Kidney (tissue), 14 donors: Measurements from ENCODE around the gene CCT8. TPM values are rescaled to one million over a fixed set of nuclear protein-coding genes. Genes with fewer than 3 reads are reported as not detected.
"Not testable (repeated sequence)": the region's sequence is repeated elsewhere in the genome, so short reads cannot be mapped to it uniquely, and the experiment has no call there.

Experiments
- DNase-seq, 5 donors: peaks; one replicate each; pipeline ENCODE4 v3.0.0-alpha.2; 2013 to 2020
- FAIRE-seq: peaks from 2 replicates; lab custom pipeline; 2012; peaks lifted over from hg19 to GRCh38; lab: Jason Lieb, UNC
- H3K27ac ChIP-seq, 2 donors: one replicate each; pipeline ENCODE4 v1.7.0; 2013; ENCODE audit warnings: low read depth in 2 of 2, low read length in 2 of 2, inconsistent platforms in 1 of 2
- H3K27me3 ChIP-seq: one replicate; pipeline ENCODE4 v1.7.1; 2013; ENCODE audit warnings: low read length, inconsistent platforms; ENCODE audit not compliant: control insufficient read depth, insufficient read depth
- H3K36me3 ChIP-seq, 3 donors: one replicate each; pipeline versions ENCODE4 v1.7.0 to v1.7.1; 2013; ENCODE audit warnings: low read length in 3 of 3, control low read depth in 1 of 3, inconsistent platforms in 1 of 3; ENCODE audit not compliant: insufficient read depth in 3 of 3, control insufficient read depth in 2 of 3
- H3K4me1 ChIP-seq, 3 donors: one replicate each; pipeline versions ENCODE4 v1.7.0 to v1.7.1; 2013; ENCODE audit warnings: low read length in 3 of 3, inconsistent platforms in 1 of 3, low read depth in 1 of 3; ENCODE audit not compliant: control insufficient read depth in 2 of 3, insufficient read depth in 2 of 3
- H3K4me3 ChIP-seq, 3 donors: one replicate each; pipeline versions ENCODE4 v1.7.0 to v1.8.1; 2013; ENCODE audit warnings: low read length in 3 of 3, control low read depth in 1 of 3, inconsistent platforms in 1 of 3
- H3K9ac ChIP-seq, 3 donors: one replicate each; pipeline versions ENCODE4 v1.7.0 to v1.7.1; 2013; ENCODE audit warnings: low read length in 3 of 3, control low read depth in 1 of 3, inconsistent platforms in 1 of 3
- H3K9me3 ChIP-seq, 3 donors: one replicate each; pipeline versions ENCODE4 v1.7.0 to v1.7.1; 2013; ENCODE audit warnings: low read length in 3 of 3, control low read depth in 1 of 3, inconsistent platforms in 1 of 3; ENCODE audit not compliant: control insufficient read depth in 2 of 3, insufficient read depth in 1 of 3
- intact Hi-C: fragments of 100-400 bp; cut with DNase I; formaldehyde crosslinking; loops from one replicate; pipeline ENCODE4 v1.11.1; 2022
- polyA plus RNA-seq: library from polyadenylated mRNA; stranded (reverse); fragments of 350-450 nt; fragmentation: Illumina TruSeq; extraction: RNeasy Lipid Tissue Mini Kit (QIAGEN cat#74804); gene quantifications from one replicate; pipeline ENCODE4 v1.2.3, GENCODE V29; 2014; ENCODE audit warnings: low read depth, low replicate concordance; ENCODE audit not compliant: insufficient read depth
- total RNA-seq: library from RNA; stranded (reverse); fragmentation: NEBNext Ultra II Directional; extraction: Animal tissue kit (Norgen Biotek cat#: 25700); gene quantifications from one replicate; pipeline ENCODE4 v1.2.1, GENCODE V29; 2021
- TF ChIP-seq, protein P1 (sequence below): IDR thresholded peaks from 3 replicates; pipeline ENCODE4 v1.5.1; 2012; ENCODE audit warnings: mild to moderate bottlenecking, moderate library complexity, borderline replicate concordance; ENCODE audit not compliant: insufficient read depth; ENCODE audit errors: extremely low read depth
- donor health status: control.
- donor health status: control.
- donor health status: control.
- donor health status: control.
- donor health status: control.
- donor health status: DM: yes; HTN: yes; CAD: no.
- donor health status: Normal renal cell carcinoma (clear cell type).

Gene CCT8
- total and polyA plus RNA-seq, 2 donors from 2014 or later = 101 to 119 TPM

DNA sequence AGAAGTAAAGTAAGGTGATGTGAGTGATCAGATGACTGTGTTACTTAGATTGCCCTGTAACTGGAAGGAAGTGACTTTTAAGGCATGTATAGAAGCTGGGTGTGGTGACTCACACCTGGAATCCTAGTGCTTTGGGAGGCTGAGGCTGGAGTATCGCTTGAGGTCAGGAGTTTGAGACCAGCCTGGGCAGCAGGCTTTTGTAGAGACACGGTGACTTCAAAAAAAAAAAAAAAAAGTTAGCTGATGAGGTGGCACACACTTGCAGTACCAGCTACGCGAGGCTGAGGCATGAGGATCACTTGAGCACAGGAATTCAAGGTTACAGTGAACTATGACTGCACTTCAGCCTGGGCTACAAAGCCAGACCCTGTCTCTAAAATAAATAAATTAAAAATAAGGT is 51.3 kb downstream of the CCT8 start:
- Histone ChIP-seq H3K4me3 (no peak overlapping the region), H3K9ac (no peak overlapping the region), H3K36me3 (no peaks in the 10 kb centered on the region), H3K9me3 (no peaks in the 10 kb centered on the region), H3K27me3 (no peaks in the 10 kb centered on the region), H3K27ac (no peak overlapping the region), H3K4me1 (peaks cover 0 to 17% (median 5%) of the 10 kb centered on the region in 3 donors)
- no peak for DNase-seq
- TF ChIP-seq, protein P1, sequence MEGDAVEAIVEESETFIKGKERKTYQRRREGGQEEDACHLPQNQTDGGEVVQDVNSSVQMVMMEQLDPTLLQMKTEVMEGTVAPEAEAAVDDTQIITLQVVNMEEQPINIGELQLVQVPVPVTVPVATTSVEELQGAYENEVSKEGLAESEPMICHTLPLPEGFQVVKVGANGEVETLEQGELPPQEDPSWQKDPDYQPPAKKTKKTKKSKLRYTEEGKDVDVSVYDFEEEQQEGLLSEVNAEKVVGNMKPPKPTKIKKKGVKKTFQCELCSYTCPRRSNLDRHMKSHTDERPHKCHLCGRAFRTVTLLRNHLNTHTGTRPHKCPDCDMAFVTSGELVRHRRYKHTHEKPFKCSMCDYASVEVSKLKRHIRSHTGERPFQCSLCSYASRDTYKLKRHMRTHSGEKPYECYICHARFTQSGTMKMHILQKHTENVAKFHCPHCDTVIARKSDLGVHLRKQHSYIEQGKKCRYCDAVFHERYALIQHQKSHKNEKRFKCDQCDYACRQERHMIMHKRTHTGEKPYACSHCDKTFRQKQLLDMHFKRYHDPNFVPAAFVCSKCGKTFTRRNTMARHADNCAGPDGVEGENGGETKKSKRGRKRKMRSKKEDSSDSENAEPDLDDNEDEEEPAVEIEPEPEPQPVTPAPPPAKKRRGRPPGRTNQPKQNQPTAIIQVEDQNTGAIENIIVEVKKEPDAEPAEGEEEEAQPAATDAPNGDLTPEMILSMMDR = no peak
- FAIRE-seq = no peak
- intact Hi-C loops = no loop called here

DNA sequence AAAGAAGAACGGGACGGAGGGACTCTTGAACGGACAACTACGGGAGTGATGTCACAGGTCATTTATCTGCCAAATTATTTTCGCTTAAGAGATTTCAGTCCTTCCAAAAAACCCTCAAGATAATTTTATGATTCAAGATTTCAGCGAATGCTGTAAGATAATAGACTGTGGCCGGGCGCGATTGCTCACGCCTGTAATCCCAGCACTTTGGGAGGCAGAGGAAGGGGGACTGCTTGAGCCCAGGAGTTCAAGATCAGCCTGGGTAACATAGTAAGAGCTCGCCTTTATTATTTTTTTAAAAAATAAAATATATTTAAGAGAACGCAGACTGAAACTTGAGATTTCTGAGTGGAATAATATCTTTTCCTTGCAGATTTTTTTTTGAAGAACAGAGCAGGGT is 54.9 kb downstream of the CCT8 start:
- Histone ChIP-seq H3K9ac (peak overlapping the region; percentile 80 to 86 (median 85)), H3K9me3 (no peaks in the 10 kb centered on the region), H3K36me3 (no peaks in the 10 kb centered on the region), H3K27me3 (no peaks in the 10 kb centered on the region), H3K27ac (peak overlapping the region in 1 of 2 donors; percentile 60), H3K4me3 (peak overlapping the region; percentile 86 to 97 (median 95)), H3K4me1 (peaks cover 0 to 14% (median 0%) of the 10 kb centered on the region in 3 donors)
- DNase-seq (peak in 2 of 5 donors; percentile 13 to 14), FAIRE-seq (no peak)
- intact Hi-C loops = no loop called here
- TF ChIP-seq, protein P1 = no peak

DNA sequence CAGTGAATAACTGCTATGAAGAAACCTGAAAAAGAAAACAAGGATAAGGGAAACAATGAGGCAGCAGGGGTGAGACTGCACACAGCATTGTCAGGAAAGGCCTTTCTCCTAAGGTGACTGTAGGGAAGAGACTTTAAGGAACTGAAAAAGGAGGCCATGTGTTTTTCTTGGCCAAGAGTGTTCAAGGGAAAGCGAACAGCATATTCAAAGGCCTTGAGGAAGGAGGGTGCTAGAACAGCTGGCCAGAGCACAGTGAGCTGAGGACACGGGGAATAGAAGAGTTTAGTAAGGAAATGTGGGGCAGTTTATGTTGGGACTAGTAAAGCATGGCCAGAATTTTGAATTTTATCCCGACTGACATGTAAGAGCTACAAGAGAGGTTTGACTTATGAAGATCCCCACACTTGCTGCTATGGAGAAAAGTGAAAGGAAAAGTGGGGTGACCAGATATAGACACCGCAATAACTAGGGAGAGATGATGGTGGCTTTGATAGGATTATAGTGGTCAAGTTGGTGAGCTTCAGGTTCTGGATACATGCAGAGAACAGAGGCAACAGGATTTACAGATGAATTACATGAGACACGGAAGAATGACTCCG is 55.7 kb downstream of the CCT8 start:
- Histone ChIP-seq H3K27me3 (no peaks in the 10 kb centered on the region), H3K9ac (peak overlapping the region in 1 of 3 donors; percentile 80), H3K4me3 (peak overlapping the region in 2 of 3 donors; percentile 86 to 97), H3K27ac (no peak overlapping the region), H3K4me1 (peaks cover 0 to 14% (median 0%) of the 10 kb centered on the region in 3 donors), H3K9me3 (no peaks in the 10 kb centered on the region), H3K36me3 (no peaks in the 10 kb centered on the region)
- DNase-seq = no peak
- intact Hi-C loops = no loop called here
- TF ChIP-seq, protein P1 = no peak
- no peak for FAIRE-seq

DNA sequence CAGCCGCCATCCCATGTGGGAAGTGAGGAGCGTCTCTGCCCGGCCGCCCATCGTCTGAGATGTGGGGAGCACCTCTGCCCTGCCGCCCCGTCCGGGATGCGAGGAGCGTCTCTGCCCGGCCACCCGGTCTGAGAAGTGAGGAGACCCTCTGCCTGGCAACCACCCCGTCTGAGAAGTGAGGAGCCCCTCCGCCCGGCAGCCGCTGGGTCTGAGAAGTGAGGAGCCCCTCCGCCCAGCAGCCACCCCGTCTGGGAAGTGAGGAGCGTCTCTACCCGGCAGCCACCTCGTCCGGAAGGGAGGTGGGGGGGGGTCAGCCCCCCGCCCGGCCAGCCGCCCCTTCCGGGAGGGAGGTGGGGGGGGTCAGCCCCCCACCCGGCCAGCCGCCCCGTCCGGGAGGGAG is 62.2 kb downstream of the CCT8 start:
- H3K27ac ChIP-seq, H3K27me3 ChIP-seq, intact Hi-C loops, H3K9ac ChIP-seq, DNase-seq, FAIRE-seq, H3K4me3 ChIP-seq, H3K4me1 ChIP-seq, H3K9me3 ChIP-seq: not testable (repeated sequence)
- H3K36me3 ChIP-seq = peaks cover 0 to 15% (median 7%) of the 10 kb centered on the region in 3 donors
